ENCODE measurements around the gene AMN. TPM values are rescaled to one million over a fixed set of nuclear protein-coding genes. Genes with fewer than 3 reads are reported as not detected.

Gene AMN
- polyA plus RNA-seq, 4 donors: 22.4 to 59.4 (median 22.7) TPM

Other genes starting within 250 kb of the AMN start
- 10 to 100 TPM; 14.6 to 16.8 (median 15.8) TPM for gene TRAF3, start 145.2 kb upstream of the AMN start, polyA plus RNA-seq (ENCODE audit: insufficient read length in 4 of 4)
- gene CDC42BPB, start 134.9 kb downstream of the AMN start, polyA plus RNA-seq (ENCODE audit: insufficient read length in 4 of 4): 10 to 100 TPM; 70.9 to 79.1 (median 75.2) TPM
- not detected for gene LBHD2, start 161.5 kb downstream of the AMN start, polyA plus RNA-seq (ENCODE audit: insufficient read length in 4 of 4)
- 1 to 10 TPM; 1.5 to 3.8 (median 2.7) TPM for gene EXOC3L4, start 172.1 kb downstream of the AMN start, polyA plus RNA-seq (ENCODE audit: insufficient read length in 4 of 4)
- gene TNFAIP2, start 200.8 kb downstream of the AMN start, polyA plus RNA-seq (ENCODE audit: insufficient read length in 4 of 4): 10 to 100 TPM; 27.8 to 40.0 (median 35.4) TPM